GM21529 (cell line): ENCODE results near the gene INHBE.
"Not testable (repeated sequence)": the region's sequence is repeated elsewhere in the genome, so short reads cannot be mapped to it uniquely, and the experiment has no call there.

Experiments
- ATAC-seq: cut with Tn5 transposase; IDR thresholded peaks from one replicate; pipeline ENCODE4 v1.9.1; 2021; ENCODE audit not compliant: unreplicated experiment

INHBE gene

DNA sequence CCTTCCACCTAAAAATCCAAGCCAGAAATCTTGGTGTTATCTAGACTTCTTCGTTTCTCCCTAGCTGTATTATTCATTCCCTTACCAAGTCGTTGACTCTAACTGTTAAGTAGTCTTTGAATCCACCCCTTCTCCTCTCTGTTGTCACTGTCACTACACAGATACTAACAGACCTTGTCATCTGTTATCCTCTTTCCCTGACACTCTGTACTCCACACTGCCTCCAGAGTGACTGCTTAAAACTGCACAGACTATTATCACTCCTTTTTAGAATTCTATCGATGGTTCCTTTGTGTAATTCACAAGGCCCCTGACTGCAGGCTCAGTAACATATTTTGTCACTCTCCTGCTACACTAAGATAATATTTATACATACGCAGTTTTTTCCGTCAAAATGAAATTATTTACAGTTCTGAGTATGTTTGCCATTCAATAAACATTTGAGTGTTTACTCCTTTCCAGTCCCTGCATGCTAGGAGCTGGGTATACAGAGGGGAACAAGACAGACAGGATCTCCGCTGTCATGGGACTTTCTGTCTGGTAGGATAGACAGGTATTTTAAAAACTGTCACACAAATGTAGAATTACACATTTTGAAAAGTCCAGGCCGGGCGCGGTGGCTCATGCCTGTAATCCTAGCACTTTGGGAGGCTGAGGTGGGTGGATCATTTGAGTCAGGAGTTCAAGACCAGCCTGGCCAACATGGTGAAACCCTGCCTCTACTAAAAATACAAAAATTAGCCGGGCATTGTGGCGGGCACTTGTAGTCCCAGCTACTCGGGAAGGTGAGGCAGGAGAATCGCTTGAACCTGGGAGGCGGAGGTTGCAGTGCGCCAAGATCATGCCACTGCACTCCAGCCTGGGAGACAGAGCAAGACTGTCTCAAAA, 36.5 kb downstream of the INHBE start:
- ATAC-seq, result no peak

DNA sequence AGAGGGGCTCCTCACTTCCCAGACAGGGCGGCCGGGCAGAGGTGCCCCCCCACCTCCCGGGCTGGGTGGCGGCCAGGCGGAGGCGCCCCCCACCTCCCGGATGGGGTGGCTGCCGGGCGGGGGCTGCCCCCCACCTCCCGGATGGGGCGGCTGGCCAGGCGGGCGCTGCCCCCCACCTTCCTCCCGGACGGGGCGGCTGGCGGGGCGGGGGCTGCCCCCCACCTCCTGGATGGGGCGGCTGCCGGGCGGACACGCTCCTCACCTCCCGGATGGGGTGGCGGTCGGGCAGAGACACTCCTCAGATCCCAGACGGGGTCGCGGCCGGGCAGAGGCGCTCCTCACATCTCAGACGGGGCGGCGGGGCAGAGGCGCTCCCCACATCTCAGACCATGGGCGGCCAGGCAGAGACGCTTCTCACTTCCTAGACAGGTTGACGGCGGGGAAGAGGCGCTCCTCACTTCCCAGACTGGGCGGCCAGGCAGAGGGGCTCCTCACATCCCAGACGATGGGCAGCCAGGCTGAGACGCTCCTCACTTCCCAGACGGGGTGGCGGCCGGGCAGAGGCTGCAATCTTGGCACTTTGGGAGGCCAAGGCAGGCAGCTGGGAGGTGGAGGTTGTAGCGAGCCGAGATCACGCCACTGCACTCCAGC, 40.1 kb downstream of the INHBE start:
- ATAC-seq, result not testable (repeated sequence)

DNA sequence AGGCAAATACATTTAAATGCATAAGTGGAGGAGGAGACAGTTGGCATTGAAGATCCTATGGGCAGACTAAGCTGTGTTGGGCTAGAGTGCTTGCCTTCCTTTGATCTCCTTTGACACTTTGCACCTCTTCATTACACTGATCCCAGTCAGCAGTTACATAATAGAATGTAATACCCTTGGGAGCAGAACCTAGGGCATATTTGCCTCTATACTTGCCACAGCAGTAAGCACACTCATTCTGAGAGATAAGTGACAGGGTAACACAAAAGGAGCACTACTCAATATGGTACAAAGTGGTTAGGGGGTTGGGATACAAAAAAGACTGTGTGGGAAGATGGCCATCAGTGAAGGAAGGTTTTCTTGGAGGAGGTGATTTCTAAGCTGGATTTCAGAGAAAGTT, 41.7 kb downstream of the INHBE start:
- ATAC-seq, result no peak

DNA sequence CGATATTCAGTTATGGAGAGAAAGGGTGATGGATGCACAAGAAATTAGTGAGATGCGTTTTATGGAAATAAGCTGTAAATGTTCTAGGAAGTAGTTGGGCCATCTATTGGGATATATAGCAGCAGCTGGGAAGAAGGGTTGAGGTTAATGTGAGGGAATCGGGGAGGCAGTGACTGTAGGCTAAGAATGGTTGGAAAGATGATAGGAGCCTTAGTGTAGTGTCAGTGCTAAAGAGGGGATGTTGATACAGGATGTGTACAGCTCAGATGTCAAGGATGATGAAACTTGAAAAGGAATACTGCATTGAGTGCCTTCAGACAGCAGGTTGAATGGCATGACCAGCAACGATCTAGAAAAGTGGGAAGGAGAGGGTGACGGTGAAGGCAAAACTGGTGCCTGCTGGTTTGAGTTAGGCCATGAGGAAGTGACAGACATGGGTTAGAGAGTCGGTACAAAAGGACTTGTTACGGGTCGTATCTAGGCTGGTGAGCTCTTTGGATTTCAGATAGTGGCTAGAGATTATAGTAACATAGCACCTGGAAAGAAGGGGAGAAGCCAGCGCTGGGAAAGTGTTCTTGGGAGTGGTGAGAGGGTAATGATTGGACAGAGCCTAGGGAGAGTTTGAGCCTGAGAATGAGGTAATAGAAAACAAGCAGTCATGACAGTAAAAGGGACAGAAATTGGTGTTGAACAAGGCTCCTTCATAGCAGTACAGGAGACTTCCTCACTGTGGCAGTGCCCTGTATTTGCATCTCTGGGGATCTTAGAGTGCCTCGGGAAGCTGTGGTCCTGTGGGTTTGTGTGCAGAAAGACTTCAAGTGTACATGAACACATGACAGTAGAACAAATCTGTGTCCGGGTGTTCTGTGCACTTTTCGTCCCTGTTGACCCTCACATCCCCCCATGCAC, 42.4 kb downstream of the INHBE start:
- ATAC-seq, result no peak

DNA sequence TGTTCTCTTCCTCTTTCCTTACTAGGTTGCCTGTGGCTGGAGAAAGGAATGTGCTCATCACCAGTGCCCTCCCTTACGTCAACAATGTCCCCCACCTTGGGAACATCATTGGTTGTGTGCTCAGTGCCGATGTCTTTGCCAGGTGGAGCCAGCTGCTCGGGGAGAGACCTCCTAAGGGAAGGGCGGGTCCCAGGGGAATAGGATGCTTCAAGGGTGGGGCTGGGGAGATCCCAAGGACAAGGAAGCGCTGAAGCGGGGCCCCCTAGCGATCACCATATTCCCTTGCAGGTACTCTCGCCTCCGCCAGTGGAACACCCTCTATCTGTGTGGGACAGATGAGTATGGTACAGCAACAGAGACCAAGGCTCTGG, 43.0 kb downstream of the INHBE start:
- ATAC-seq, result no peak

DNA sequence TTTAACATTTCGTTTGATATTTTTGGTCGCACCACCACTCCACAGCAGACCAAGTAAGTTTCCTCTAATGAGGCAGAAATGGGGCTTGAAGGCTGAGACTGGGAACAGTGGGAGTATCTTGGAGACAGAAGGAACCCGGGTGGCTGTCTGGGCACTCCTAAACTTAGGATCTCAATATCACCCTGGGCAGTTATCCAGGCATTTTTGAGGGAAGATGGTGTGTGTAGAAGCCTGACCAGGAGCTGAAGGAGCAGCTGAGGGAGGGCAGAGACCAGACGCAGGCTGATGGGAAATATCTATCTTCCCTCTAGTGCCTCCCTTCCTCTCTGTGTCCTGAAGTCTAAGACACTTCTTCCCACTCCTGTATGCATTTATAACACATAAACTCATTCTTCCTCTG, 43.5 kb downstream of the INHBE start:
- no peak for ATAC-seq

DNA sequence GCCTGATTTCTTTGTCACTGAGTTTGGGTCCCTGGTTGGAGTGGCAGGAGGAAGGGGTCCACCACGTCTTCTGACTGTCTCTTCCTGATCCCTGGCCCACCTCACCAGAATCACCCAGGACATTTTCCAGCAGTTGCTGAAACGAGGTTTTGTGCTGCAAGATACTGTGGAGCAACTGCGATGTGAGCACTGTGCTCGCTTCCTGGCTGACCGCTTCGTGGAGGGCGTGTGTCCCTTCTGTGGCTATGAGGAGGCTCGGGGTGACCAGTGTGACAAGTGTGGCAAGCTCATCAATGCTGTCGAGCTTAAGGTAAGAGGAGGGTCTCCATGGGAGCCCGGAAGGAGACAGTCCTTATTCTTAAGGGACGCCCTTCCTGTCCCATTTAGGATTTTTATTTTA, 45.1 kb downstream of the INHBE start:
- no peak for ATAC-seq

DNA sequence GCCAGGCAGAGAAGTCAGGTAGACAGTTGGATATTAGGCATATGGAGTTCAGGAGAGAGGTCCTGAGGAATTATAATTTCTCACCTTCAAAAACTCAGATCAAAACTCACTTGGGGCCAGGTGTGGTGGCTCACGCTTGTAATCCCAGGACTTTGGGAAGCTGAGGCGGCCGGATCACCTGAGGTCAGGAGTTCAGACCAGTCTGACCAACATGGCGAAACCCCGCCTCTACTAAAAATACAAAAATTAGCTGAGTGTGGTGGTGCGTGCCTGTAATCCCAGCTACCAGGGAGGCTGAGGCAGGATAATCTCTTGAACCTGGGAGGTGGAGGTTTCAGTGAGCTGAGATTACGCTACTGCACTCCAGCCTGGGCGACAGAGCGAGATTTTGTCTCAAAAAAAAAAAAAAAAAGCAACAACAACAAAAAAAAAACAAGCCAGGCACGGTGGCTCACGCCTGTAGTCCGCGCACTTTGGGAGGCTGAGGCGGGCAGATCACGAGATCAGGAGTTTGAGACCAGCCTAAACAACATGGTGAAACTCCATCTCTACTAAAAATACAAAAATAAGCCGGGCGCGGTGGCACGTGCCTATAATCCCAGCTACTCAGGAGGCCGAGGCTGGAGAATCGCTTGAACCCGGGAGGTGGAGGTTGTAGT, 47.3 kb downstream of the INHBE start:
- not testable (repeated sequence) for ATAC-seq

DNA sequence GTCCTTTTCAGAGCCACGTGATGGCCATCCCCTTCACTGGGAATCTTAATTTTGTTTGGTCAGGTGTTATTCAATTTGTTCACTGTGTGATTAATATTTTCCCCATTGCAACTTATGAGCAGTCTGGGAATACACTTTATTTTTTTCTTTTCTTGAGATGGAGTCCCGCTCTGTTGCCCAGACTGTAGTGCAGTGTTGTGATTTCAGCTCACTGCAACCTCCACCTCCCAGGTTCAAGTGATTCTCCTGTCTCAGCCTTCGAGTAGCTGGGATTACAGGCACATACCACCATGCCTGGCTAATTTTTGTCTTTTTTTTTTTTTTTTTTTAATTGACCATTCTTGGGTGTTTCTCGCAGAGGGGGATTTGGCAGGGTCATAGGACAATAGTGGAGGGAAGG, 51.4 kb downstream of the INHBE start:
- not testable (repeated sequence) for ATAC-seq
